SHP77 (cell line): ENCODE data around the gene TBC1D3C.
"Not testable (repeated sequence)": the region's sequence is repeated elsewhere in the genome, so short reads cannot be mapped to it uniquely, and the experiment has no call there.

Experiments
- DNase-seq, 2 experiments: peaks; one replicate each; lab custom pipeline; 2025; lab: John Stamatoyannopoulos, UW

The TBC1D3C gene

DNA sequence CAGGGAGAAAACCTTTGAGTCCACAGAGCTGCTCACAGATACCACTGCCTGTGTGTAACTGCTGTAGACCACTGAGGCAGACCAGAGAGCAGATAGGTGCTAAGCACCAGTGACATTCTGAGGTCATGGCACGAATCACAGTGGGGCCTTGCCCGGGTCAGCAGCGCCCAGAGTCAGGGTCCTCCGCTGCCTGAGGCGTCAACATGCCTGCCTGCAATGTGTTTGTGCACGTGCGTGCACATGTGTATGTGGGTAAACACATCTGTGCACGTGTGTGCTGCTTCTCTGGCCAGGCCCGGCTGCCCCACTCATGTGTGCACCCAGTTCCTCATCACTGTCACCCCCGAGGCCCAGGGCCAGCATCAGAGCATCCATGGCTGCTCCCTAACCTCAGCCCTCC is at the start of gene TBC1D3C:
Gene TBC1D3C (minus strand): TSS at position 101 of the 400 bp plus-strand sequence. CDS start 1,568 bp downstream, outside the sequence.
- DNase-seq = not testable (repeated sequence)

DNA sequence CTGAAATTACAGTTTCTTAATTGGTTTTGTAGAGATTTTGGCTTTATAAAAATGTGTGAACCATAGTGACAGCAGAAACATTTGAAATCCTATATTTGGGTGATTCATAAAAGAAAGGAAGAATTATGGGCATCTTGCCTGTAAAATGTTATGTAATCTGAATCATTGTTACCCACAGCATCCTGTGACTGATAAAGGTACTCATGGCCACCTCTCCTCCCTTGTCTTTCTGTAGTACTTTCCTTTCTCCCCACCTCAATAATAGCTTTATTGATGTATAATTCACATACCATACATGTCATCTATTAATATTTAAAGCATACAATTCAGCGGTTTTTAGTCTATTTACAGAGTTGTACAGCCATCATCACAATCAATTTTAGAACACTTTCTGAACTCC is 30.8 kb upstream of the TBC1D3C start:
- not testable (repeated sequence) for DNase-seq

DNA sequence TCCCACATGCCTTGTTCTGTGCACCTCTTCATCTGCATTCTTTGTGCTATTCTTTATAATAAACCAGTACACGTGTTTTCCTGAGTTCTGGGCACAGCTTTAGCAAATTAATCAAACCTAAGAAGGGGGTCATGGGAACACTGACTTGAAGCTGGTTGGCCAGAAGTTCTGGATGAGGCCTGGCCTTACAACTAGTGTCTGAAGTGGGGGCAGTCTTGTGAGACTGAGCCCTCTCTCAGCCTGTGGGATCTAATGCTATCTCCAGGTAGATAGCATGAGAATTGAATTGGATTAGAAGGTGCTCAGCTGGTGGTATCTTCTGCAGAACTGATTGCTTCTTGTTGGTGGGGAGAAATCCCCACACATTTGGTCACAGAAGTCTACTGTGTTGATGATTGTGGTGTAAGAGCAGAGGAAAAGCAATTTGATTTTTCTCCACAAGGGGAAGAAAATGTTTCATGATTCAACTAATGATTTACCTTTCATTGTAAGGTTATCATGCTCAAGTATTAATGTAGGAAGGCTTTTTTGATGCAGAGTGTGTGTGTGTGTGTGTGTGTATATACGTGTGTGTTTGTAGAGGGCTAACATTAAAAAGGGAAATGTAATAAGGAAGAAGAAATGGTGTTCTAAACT is 25.7 kb upstream of the TBC1D3C start:
- DNase-seq = not testable (repeated sequence)

DNA sequence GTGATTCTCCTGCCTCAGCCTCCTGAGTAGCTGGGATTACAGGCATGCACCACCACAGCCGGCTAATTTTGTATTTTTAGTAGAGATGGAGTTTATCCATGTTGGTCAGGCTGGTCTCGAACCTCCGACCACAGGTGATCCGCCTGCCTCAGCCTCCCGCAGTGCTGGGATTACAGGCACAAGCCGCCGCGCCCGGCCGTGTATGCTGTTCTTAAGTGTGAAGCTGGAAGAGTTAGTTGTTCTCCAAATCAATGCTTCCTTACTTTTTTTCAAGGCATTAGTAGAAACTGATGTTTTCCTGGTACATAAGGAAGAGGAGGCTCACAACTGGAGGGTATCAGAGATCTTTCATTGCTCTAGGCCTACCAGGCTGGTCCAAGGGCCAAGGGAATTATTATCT is 19.7 kb upstream of the TBC1D3C start:
- not testable (repeated sequence) for DNase-seq

DNA sequence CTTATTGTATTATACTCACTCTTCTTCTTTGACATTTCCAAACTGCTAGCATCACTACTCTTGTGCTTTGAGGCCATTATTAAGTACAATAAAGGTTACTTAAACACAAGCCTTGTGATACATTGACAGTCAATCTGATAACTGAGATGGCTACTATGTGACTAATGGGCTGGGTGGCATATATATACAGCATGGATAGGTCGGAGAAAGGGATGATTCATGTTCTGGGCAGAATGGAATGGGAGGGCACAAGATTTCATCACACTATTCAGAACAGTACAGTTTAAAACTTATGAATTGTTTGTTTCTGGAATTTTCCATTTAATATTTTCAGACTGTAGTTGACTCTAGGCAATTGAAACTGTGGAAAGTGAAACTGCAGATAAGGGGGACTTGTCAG is 18.9 kb upstream of the TBC1D3C start:
- not testable (repeated sequence) for DNase-seq
